Neural cell (in vitro differentiated cells): Measurements from ENCODE around the gene CCDC159.

Source experiments
- EP300 ChIP-seq: fragments of 450-650 bp; conservative IDR thresholded peaks from 2 replicates; pipeline ENCODE4 v1.6.1; 2014; ENCODE audit warnings: antibody characterized with exemption, mild to moderate bottlenecking, moderate library complexity; ENCODE audit not compliant: poor library complexity, severe bottlenecking
- EZH2 ChIP-seq: fragments of 200-600, 300-800 bp; shearing (Covaris generic), sonication (generic); IDR thresholded peaks from 2 replicates; pipeline ENCODE4 v1.6.1; 2014; ENCODE audit warnings: antibody characterized with exemption, low read length, borderline replicate concordance, mild to moderate bottlenecking; ENCODE audit not compliant: insufficient read depth, poor library complexity, severe bottlenecking
- POLR2AphosphoS5 ChIP-seq: IDR thresholded peaks from 2 replicates; pipeline ENCODE4 v1.6.1; 2012
- RAD21 ChIP-seq: fragments of 450-650 bp; conservative IDR thresholded peaks from 2 replicates; pipeline ENCODE4 v1.6.1; 2014; ENCODE audit warnings: antibody characterized with exemption, mild to moderate bottlenecking, moderate library complexity
- TAF1 ChIP-seq: IDR thresholded peaks from 2 replicates; pipeline ENCODE4 v1.6.1; 2012; ENCODE audit warnings: low read depth
- TF ChIP-seq, protein P1 (sequence below): fragments of 450-650 bp; IDR thresholded peaks from 2 replicates; pipeline ENCODE4 v1.5.1; 2014; ENCODE audit warnings: antibody characterized with exemption, mild to moderate bottlenecking, moderate library complexity; ENCODE audit not compliant: poor library complexity, severe bottlenecking
- TF ChIP-seq, protein P2 (sequence below): IDR thresholded peaks from 2 replicates; pipeline ENCODE4 v1.6.1; 2012; ENCODE audit warnings: borderline replicate concordance

DNA sequence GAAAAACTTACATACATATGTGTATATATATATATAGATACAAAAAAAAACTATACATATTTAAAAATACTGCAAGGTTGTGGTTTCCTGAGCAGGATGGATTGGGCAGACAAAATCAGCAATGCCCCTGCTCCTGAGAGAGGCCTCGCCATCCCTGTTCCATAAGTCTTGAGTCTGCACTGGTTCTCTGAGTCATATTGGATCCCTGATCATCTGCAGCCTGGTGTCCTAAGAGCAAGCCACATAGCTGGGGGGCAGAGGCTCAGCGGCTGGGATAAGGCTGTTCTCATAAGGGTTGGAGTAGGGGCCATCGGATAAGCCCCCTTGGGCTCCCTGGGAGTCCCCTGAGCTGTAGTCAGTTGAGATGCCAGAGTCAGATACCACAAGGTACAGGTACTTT lies 31.4 kb downstream of the CCDC159 start:
- TF ChIP-seq, protein P1, sequence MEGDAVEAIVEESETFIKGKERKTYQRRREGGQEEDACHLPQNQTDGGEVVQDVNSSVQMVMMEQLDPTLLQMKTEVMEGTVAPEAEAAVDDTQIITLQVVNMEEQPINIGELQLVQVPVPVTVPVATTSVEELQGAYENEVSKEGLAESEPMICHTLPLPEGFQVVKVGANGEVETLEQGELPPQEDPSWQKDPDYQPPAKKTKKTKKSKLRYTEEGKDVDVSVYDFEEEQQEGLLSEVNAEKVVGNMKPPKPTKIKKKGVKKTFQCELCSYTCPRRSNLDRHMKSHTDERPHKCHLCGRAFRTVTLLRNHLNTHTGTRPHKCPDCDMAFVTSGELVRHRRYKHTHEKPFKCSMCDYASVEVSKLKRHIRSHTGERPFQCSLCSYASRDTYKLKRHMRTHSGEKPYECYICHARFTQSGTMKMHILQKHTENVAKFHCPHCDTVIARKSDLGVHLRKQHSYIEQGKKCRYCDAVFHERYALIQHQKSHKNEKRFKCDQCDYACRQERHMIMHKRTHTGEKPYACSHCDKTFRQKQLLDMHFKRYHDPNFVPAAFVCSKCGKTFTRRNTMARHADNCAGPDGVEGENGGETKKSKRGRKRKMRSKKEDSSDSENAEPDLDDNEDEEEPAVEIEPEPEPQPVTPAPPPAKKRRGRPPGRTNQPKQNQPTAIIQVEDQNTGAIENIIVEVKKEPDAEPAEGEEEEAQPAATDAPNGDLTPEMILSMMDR, result no peak
- no peak for TF ChIP-seq EP300
- no peak for TF ChIP-seq POLR2AphosphoS5
- no peak for TF ChIP-seq EZH2
- no peak for TF ChIP-seq RAD21
- TF ChIP-seq, protein P2, sequence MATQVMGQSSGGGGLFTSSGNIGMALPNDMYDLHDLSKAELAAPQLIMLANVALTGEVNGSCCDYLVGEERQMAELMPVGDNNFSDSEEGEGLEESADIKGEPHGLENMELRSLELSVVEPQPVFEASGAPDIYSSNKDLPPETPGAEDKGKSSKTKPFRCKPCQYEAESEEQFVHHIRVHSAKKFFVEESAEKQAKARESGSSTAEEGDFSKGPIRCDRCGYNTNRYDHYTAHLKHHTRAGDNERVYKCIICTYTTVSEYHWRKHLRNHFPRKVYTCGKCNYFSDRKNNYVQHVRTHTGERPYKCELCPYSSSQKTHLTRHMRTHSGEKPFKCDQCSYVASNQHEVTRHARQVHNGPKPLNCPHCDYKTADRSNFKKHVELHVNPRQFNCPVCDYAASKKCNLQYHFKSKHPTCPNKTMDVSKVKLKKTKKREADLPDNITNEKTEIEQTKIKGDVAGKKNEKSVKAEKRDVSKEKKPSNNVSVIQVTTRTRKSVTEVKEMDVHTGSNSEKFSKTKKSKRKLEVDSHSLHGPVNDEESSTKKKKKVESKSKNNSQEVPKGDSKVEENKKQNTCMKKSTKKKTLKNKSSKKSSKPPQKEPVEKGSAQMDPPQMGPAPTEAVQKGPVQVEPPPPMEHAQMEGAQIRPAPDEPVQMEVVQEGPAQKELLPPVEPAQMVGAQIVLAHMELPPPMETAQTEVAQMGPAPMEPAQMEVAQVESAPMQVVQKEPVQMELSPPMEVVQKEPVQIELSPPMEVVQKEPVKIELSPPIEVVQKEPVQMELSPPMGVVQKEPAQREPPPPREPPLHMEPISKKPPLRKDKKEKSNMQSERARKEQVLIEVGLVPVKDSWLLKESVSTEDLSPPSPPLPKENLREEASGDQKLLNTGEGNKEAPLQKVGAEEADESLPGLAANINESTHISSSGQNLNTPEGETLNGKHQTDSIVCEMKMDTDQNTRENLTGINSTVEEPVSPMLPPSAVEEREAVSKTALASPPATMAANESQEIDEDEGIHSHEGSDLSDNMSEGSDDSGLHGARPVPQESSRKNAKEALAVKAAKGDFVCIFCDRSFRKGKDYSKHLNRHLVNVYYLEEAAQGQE, result no peak
- no peak for TF ChIP-seq TAF1
